Measurements from ENCODE around the gene SPOCK1. TPM values are rescaled to one million over a fixed set of nuclear protein-coding genes. Genes with fewer than 3 reads are reported as not detected.

The SPOCK1 gene
- total and polyA plus RNA-seq, 7 experiments from 2014 or later, result 2.8 TPM; not detected in 6

DNA sequence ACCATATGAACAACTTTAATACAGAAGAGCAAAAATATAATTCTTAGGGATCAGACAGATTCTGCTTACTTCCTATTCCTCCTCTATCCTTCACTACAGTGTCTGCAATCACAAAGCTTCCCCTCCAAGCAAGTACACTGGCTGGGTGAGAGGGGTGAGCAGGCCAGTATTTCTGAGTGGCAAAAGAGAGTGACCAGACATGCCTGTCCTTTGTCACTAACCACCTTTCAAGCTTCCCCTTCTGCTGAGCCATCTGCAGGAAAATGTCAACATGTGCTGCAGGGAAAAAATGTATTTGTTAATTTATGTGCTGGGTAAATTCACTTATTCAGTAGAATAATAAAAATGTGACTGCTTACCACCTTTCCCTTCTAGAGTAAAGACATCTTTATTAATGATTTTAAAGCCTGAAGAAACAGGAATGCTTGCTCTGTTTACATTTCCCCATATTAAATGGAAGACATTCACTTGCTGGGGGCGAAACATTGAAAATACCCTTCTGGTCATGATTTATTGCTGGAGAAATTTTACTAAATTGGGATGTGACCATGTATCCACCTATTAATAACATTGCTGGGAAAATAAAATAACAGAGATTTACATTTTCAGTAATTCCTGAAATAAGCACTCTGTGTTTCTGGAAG is 84.9 kb downstream of the SPOCK1 start:
- Mint-ChIP-seq H3K27me3 (peaks cover 0 to 10% (median 1%) of the 10 kb centered on the region in 5 donors), H3K27ac (no peak overlapping the region), H3K4me3 (no peak overlapping the region), H3K4me1 (peaks cover 0 to 1% (median 0%) of the 10 kb centered on the region in 7 donors), H3K9me3 (peaks cover 0 to 30% (median 11%) of the 10 kb centered on the region in 11 donors), H3K36me3 (no peaks in the 10 kb centered on the region)
- Histone ChIP-seq H3K9me3 (ENCODE audit: control insufficient read depth in 2 of 3, low read length in 3 of 3) (peaks cover 0 to 4% (median 0%) of the 10 kb centered on the region in 3 experiments), H3K4me3 (ENCODE audit: low read length) (no peak overlapping the region), H3K27me3 (ENCODE audit: control insufficient read depth in 2 of 2, insufficient read depth in 2 of 2, low read length in 2 of 2) (no peaks in the 10 kb centered on the region), H3K36me3 (ENCODE audit: control insufficient read depth in 2 of 3, insufficient read depth in 3 of 3, low read length in 3 of 3) (no peaks in the 10 kb centered on the region), H3K27ac (ENCODE audit: low read depth, low read length) (no peak overlapping the region), H3K4me1 (ENCODE audit: control insufficient read depth in 2 of 2, insufficient read depth in 2 of 2, low read length in 2 of 2) (no peaks in the 10 kb centered on the region)
- intact Hi-C loops (cut with micrococcal nuclease), result no loop called here
- DNase-seq (no peak), ATAC-seq (no peak)
- ChIA-PET CTCF (no interaction called here), POLR2A (no interaction called here)

DNA sequence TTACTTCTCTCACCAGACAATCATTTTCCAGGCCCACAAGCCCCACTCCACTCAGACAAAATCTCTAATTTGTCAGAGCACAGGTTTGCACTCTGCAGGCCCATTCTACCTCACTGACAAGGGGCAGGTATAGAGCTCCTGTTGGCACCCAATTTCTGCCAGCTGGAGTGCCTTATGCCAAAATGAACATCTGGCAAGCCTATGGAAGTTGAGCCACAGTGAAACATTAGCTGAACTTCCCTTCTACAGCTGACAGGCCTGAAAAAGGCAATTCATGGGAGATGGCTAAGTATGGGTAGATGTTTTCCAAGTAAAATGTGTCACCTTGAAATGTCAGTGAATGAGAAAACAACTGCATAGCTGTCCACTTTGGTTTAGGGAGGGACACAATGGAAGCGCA is 87.0 kb downstream of the SPOCK1 start:
- ChIA-PET POLR2A (no interaction called here), CTCF (no interaction called here)
- no peak overlapping the region for H3K4me3 Mint-ChIP-seq
- Histone ChIP-seq H3K27me3 (ENCODE audit: control insufficient read depth in 2 of 2, insufficient read depth in 2 of 2, low read length in 2 of 2) (no peaks in the 10 kb centered on the region), H3K27ac (ENCODE audit: low read depth, low read length) (no peak overlapping the region), H3K36me3 (ENCODE audit: control insufficient read depth in 2 of 3, insufficient read depth in 3 of 3, low read length in 3 of 3) (no peaks in the 10 kb centered on the region), H3K9me3 (ENCODE audit: control insufficient read depth in 2 of 3, low read length in 3 of 3) (peaks cover 0 to 4% (median 0%) of the 10 kb centered on the region in 3 experiments), H3K4me1 (ENCODE audit: control insufficient read depth in 2 of 2, insufficient read depth in 2 of 2, low read length in 2 of 2) (no peaks in the 10 kb centered on the region), H3K4me3 (ENCODE audit: low read length) (no peak overlapping the region)
- peaks cover 0 to 1% (median 0%) of the 10 kb centered on the region in 7 donors for H3K4me1 Mint-ChIP-seq
- H3K27me3 Mint-ChIP-seq, result peaks cover 0 to 10% (median 4%) of the 10 kb centered on the region in 5 donors
- no peak overlapping the region for H3K27ac Mint-ChIP-seq
- ATAC-seq (no peak), DNase-seq (no peak)
- no peaks in the 10 kb centered on the region for H3K36me3 Mint-ChIP-seq
- peaks cover 0 to 30% (median 7%) of the 10 kb centered on the region in 11 donors for H3K9me3 Mint-ChIP-seq
- intact Hi-C loops (cut with micrococcal nuclease), result no loop called here

DNA sequence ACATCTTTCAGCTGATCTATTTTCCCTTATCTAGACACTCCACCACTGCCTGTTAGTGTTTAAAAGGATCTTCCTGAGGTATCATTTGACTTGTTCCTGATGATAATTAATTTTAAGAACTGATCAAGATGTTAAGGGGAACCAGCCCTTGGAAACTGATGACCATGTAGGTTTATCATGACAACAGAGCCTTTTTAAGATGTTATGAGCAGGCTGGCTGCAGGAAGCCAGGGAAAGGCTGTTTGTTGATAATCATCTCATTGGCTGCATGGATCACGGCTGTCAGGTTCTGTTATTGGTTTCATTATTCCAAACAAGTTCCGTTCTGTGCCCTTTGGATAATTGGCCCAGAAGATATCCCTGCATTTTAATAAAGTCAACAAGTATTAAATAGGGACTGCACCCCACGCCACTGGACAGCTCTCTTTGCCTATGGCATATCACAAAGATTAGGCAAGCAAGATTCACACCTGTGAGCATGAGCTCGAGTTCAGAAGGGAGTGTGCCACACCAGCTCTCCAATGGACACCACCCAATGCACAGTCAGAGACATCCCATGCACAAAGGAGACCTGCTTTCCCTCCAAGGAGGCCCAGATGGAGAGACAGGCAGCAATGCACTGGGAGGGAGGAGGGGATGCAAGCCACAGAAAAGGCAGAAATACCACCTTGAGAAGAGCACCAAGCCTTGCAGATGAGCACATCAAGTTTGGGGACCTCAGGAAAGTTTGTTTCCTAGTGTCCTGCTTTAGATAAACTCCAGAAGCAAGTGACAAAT is 88.7 kb downstream of the SPOCK1 start:
- Mint-ChIP-seq H3K4me1 (peaks cover 0 to 1% (median 0%) of the 10 kb centered on the region in 7 donors), H3K9me3 (peaks cover 0 to 15% (median 2%) of the 10 kb centered on the region in 11 donors), H3K36me3 (no peaks in the 10 kb centered on the region), H3K27me3 (peaks cover 0 to 10% (median 4%) of the 10 kb centered on the region in 5 donors), H3K4me3 (no peak overlapping the region), H3K27ac (no peak overlapping the region)
- CTCF ChIA-PET, result no interaction called here
- H3K27ac ChIP-seq (ENCODE audit: low read depth, low read length), result no peak overlapping the region
- no peaks in the 10 kb centered on the region for H3K4me1 ChIP-seq (ENCODE audit: control insufficient read depth in 2 of 2, insufficient read depth in 2 of 2, low read length in 2 of 2)
- no peaks in the 10 kb centered on the region for H3K27me3 ChIP-seq (ENCODE audit: control insufficient read depth in 2 of 2, insufficient read depth in 2 of 2, low read length in 2 of 2)
- intact Hi-C loops (cut with micrococcal nuclease), result no loop called here
- DNase-seq, result no peak
- no peak for ATAC-seq
- POLR2A ChIA-PET, result no interaction called here
- no peak overlapping the region for H3K4me3 ChIP-seq (ENCODE audit: low read length)
- no peaks in the 10 kb centered on the region for H3K9me3 ChIP-seq (ENCODE audit: control insufficient read depth in 2 of 3, low read length in 3 of 3)
- H3K36me3 ChIP-seq (ENCODE audit: control insufficient read depth in 2 of 3, insufficient read depth in 3 of 3, low read length in 3 of 3), result no peaks in the 10 kb centered on the region

DNA sequence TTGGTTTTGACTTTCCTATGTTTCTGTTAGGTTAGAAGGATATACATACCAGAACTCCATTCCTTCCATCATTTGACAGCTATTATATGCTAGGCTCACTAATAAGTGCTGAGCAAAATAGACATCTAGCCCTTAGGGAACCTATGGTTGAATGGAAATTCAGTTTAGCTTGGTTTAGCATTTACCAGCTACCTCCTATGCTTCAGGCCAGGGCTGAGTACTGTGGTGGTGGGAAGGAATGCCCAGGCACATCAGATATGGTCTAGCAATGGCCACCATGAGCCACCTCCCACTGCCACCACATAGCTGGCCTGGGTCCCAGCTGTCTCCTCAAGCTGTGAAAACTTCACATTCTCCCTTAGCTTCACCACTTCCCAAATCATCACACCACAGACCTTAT is 89.4 kb downstream of the SPOCK1 start:
- Mint-ChIP-seq H3K36me3 (no peaks in the 10 kb centered on the region), H3K9me3 (peaks cover 0 to 8% (median 0%) of the 10 kb centered on the region in 11 donors), H3K4me1 (peaks cover 0 to 1% (median 0%) of the 10 kb centered on the region in 7 donors), H3K27me3 (peaks cover 0 to 10% (median 4%) of the 10 kb centered on the region in 5 donors), H3K27ac (no peak overlapping the region), H3K4me3 (no peak overlapping the region)
- Histone ChIP-seq H3K4me1 (ENCODE audit: control insufficient read depth in 2 of 2, insufficient read depth in 2 of 2, low read length in 2 of 2) (no peaks in the 10 kb centered on the region), H3K27ac (ENCODE audit: low read depth, low read length) (no peak overlapping the region), H3K27me3 (ENCODE audit: control insufficient read depth in 2 of 2, insufficient read depth in 2 of 2, low read length in 2 of 2) (no peaks in the 10 kb centered on the region), H3K9me3 (ENCODE audit: control insufficient read depth in 2 of 3, low read length in 3 of 3) (no peaks in the 10 kb centered on the region), H3K4me3 (ENCODE audit: low read length) (no peak overlapping the region), H3K36me3 (ENCODE audit: control insufficient read depth in 2 of 3, insufficient read depth in 3 of 3, low read length in 3 of 3) (no peaks in the 10 kb centered on the region)
- CTCF ChIA-PET, result no interaction called here
- intact Hi-C loops (cut with micrococcal nuclease), result no loop called here
- POLR2A ChIA-PET, result no interaction called here
- DNase-seq, result no peak
- no peak for ATAC-seq

DNA sequence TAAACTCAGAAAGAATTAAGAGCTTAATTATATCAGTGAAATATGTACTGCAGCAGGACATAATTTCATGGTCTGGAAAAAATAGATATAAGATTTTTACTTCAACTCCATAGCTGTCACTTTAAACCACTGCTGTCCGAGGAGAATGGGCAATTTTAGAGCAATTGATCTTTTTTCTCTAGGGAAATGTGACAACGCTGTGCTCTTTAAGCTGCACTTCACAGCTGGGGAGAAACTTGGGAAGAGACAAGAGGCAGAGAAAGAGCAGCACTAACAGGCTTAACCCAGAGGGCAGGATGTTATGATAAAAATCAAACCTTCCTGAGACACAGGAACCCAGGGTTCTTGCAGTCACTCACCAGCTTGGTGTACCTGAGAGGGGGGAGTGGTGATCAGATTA is 92.0 kb downstream of the SPOCK1 start:
- Mint-ChIP-seq H3K9me3 (peaks cover 0 to 2% (median 0%) of the 10 kb centered on the region in 11 donors), H3K27me3 (peaks cover 0 to 18% (median 6%) of the 10 kb centered on the region in 5 donors), H3K4me1 (peaks cover 0 to 1% (median 0%) of the 10 kb centered on the region in 7 donors), H3K4me3 (no peak overlapping the region), H3K36me3 (no peaks in the 10 kb centered on the region), H3K27ac (no peak overlapping the region)
- H3K4me3 ChIP-seq (ENCODE audit: low read length), result no peak overlapping the region
- H3K4me1 ChIP-seq (ENCODE audit: control insufficient read depth in 2 of 2, insufficient read depth in 2 of 2, low read length in 2 of 2), result no peaks in the 10 kb centered on the region
- ChIA-PET CTCF (no interaction called here), POLR2A (no interaction called here)
- intact Hi-C loops (cut with micrococcal nuclease), result no loop called here
- DNase-seq (no peak), ATAC-seq (no peak)
- no peaks in the 10 kb centered on the region for H3K36me3 ChIP-seq (ENCODE audit: control insufficient read depth in 2 of 3, insufficient read depth in 3 of 3, low read length in 3 of 3)
- H3K9me3 ChIP-seq (ENCODE audit: control insufficient read depth in 2 of 3, low read length in 3 of 3), result no peaks in the 10 kb centered on the region
- no peaks in the 10 kb centered on the region for H3K27me3 ChIP-seq (ENCODE audit: control insufficient read depth in 2 of 2, insufficient read depth in 2 of 2, low read length in 2 of 2)
- no peak overlapping the region for H3K27ac ChIP-seq (ENCODE audit: low read depth, low read length)

DNA sequence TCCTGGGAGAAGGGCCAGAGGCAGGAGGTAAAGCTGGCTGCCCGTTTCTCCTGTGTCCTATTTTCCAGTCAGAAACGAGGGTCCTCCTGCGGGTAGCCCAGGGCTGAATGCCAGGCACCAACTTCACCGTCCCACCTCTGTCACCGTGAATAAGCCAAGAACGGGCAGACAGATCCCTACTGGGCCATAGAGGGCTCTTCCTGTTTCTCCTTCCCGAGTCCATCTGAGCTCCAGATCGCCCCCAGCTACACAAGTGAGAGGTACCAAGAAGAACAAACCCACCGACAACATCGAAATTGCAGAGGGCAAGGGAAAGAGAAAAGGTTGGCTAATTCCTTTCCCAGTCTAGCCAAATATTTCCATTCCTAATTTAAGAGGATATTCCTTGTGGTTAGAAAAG is 93.7 kb downstream of the SPOCK1 start:
- Mint-ChIP-seq H3K4me3 (no peak overlapping the region), H3K4me1 (peaks cover 0 to 1% (median 0%) of the 10 kb centered on the region in 7 donors), H3K9me3 (no peaks in the 10 kb centered on the region), H3K27ac (no peak overlapping the region), H3K27me3 (peaks cover 0 to 18% (median 8%) of the 10 kb centered on the region in 5 donors), H3K36me3 (no peaks in the 10 kb centered on the region)
- no peak for ATAC-seq
- no peak for DNase-seq
- Histone ChIP-seq H3K36me3 (ENCODE audit: control insufficient read depth in 2 of 3, insufficient read depth in 3 of 3, low read length in 3 of 3) (no peaks in the 10 kb centered on the region), H3K4me3 (ENCODE audit: low read length) (no peak overlapping the region), H3K9me3 (ENCODE audit: control insufficient read depth in 2 of 3, low read length in 3 of 3) (no peaks in the 10 kb centered on the region), H3K27me3 (ENCODE audit: control insufficient read depth in 2 of 2, insufficient read depth in 2 of 2, low read length in 2 of 2) (no peaks in the 10 kb centered on the region), H3K4me1 (ENCODE audit: control insufficient read depth in 2 of 2, insufficient read depth in 2 of 2, low read length in 2 of 2) (no peaks in the 10 kb centered on the region), H3K27ac (ENCODE audit: low read depth, low read length) (no peak overlapping the region)
- POLR2A ChIA-PET, result no interaction called here
- intact Hi-C loops (cut with micrococcal nuclease), result no loop called here
- CTCF ChIA-PET, result no interaction called here

DNA sequence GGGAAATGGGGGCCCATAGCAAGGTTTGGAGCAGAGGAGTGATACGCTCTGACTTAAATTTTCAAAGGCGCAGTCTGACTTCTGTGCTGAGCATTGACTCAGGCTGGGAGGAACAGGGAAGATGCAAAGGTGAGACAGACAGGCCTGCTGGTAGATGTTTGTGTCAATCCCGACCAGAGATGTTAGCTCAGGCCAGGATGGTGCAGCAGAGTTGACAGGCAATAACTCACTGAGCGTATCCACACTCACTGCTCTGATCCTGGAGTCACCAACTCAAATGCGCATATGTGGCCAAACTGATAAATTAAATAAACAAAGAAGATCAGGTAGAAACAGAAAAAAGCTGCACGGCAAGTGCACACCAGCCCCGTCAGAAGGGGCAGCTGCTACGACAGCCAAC is 95.3 kb downstream of the SPOCK1 start:
- no peak overlapping the region for H3K27ac ChIP-seq (ENCODE audit: low read depth, low read length)
- no peaks in the 10 kb centered on the region for H3K4me1 Mint-ChIP-seq
- H3K4me3 Mint-ChIP-seq, result no peak overlapping the region
- ATAC-seq, result no peak
- no peaks in the 10 kb centered on the region for H3K27me3 ChIP-seq (ENCODE audit: control insufficient read depth in 2 of 2, insufficient read depth in 2 of 2, low read length in 2 of 2)
- H3K27ac Mint-ChIP-seq, result no peak overlapping the region
- no peak overlapping the region for H3K4me3 ChIP-seq (ENCODE audit: low read length)
- no peak for DNase-seq
- H3K36me3 Mint-ChIP-seq, result no peaks in the 10 kb centered on the region
- peaks cover 0 to 13% (median 8%) of the 10 kb centered on the region in 5 donors for H3K27me3 Mint-ChIP-seq
- ChIA-PET POLR2A (no interaction called here), CTCF (no interaction called here)
- intact Hi-C loops (cut with micrococcal nuclease), result no loop called here
- H3K36me3 ChIP-seq (ENCODE audit: control insufficient read depth in 2 of 3, insufficient read depth in 3 of 3, low read length in 3 of 3), result no peaks in the 10 kb centered on the region
- H3K4me1 ChIP-seq (ENCODE audit: control insufficient read depth in 2 of 2, insufficient read depth in 2 of 2, low read length in 2 of 2), result no peaks in the 10 kb centered on the region
- no peaks in the 10 kb centered on the region for H3K9me3 ChIP-seq (ENCODE audit: control insufficient read depth in 2 of 3, low read length in 3 of 3)
- H3K9me3 Mint-ChIP-seq, result no peaks in the 10 kb centered on the region

All from naive thymus-derived CD4-positive, alpha-beta T cell (primary cell).